H1 (cell line): ENCODE measurements around the gene PHLDB3. TPM values are rescaled to one million over a fixed set of nuclear protein-coding genes. Genes with fewer than 3 reads are reported as not detected.

Source experiments
- CTCF ChIA-PET: fragments of 300-600 bp; sonication (Branson Sonifier 250); formaldehyde crosslinking; loops from one replicate; lab custom pipeline; 2021; ENCODE audit not compliant: partially characterized antibody; lab: Charles Lee
- POLR2A ChIA-PET: fragments of 300-600 bp; sonication (Branson Sonifier 250); formaldehyde crosslinking; loops from one replicate; lab custom pipeline; 2021; ENCODE audit warnings: inconsistent platforms; ENCODE audit not compliant: partially characterized antibody; lab: Charles Lee
- DNase-seq, 2 experiments: peaks; one replicate each; pipeline versions ENCODE4 v3.0.0 to v3.0.0-alpha.2; 2010 to 2022; ENCODE audit warnings: low spot score in 2 of 2, low read depth in 1 of 2, mixed read lengths in 1 of 2
- FAIRE-seq: peaks from 2 replicates; lab custom pipeline; 2011; peaks lifted over from hg19 to GRCh38; lab: Jason Lieb, UNC
- H2AFZ ChIP-seq: 2 replicates; pipeline ENCODE4 v1.8.1; 2012; ENCODE audit warnings: low read length, inconsistent platforms
- H2AK5ac ChIP-seq: 2 replicates; pipeline ENCODE4 v1.6.1; 2013; ENCODE audit warnings: low read depth, low read length
- H2BK120ac ChIP-seq: replicated peaks from 2 replicates; pipeline ENCODE3; 2013; ENCODE audit warnings: low read depth, low read length, inconsistent platforms
- H2BK12ac ChIP-seq: 2 replicates; pipeline ENCODE4 v1.6.1; 2013; ENCODE audit warnings: low read depth, low read length
- H2BK15ac ChIP-seq: 2 replicates; pipeline ENCODE4 v1.6.1; 2013; ENCODE audit warnings: low read length
- H2BK20ac ChIP-seq: 2 replicates; pipeline ENCODE4 v1.6.1; 2013; ENCODE audit warnings: low read length
- H2BK5ac ChIP-seq: 2 replicates; pipeline ENCODE4 v1.6.1; 2013; ENCODE audit warnings: low read depth, low read length
- H3K14ac ChIP-seq: 2 replicates; pipeline ENCODE4 v1.6.1; 2013; ENCODE audit warnings: inconsistent platforms; ENCODE audit not compliant: insufficient read length
- H3K18ac ChIP-seq: 2 replicates; pipeline ENCODE4 v1.6.1; 2013; ENCODE audit warnings: low read length; ENCODE audit errors: extremely low read depth
- H3K23ac ChIP-seq: 2 replicates; pipeline ENCODE4 v1.6.1; 2013; ENCODE audit warnings: inconsistent platforms; ENCODE audit not compliant: insufficient read length
- H3K23me2 ChIP-seq: 2 replicates; pipeline ENCODE4 v1.6.1; 2013; ENCODE audit warnings: low read depth, low read length
- H3K27ac ChIP-seq: 2 replicates; pipeline ENCODE4 v1.6.1; 2011; ENCODE audit warnings: low read depth, low read length, inconsistent platforms
- H3K27me3 ChIP-seq, 4 experiments: replicated peaks in 1 of 4; 1 replicate in 1 of 4; 2 replicates in 3 of 4; pipeline versions ENCODE4 v1.6.1 to v1.8.1; 2011 to 2013; ENCODE audit warnings: low read length in 3 of 4, mild to moderate bottlenecking in 3 of 4, inconsistent platforms in 2 of 4, mixed read lengths in 2 of 4, moderate library complexity in 1 of 4; ENCODE audit not compliant: control insufficient read depth in 3 of 4, insufficient read depth in 3 of 4; ENCODE audit errors: extremely low read depth in 1 of 4
- H3K36me3 ChIP-seq, 4 experiments: 2 replicates each; pipeline versions ENCODE4 v1.6.1 to v1.8.1; 2011 to 2013; ENCODE audit warnings: mild to moderate bottlenecking in 4 of 4, low read length in 3 of 4, moderate library complexity in 2 of 4, control low read depth in 1 of 4, inconsistent platforms in 1 of 4; ENCODE audit not compliant: insufficient read depth in 4 of 4, control insufficient read depth in 2 of 4
- H3K4ac ChIP-seq: replicated peaks from 2 replicates; pipeline ENCODE3; 2013; ENCODE audit warnings: low read length, low read depth, mixed read lengths, inconsistent platforms; ENCODE audit not compliant: insufficient read length
- H3K4me1 ChIP-seq, 4 experiments: replicated peaks in 1 of 4; 1 replicate in 1 of 4; 2 replicates in 3 of 4; pipeline versions ENCODE4 v1.6.1 to v1.8.1; 2011 to 2013; ENCODE audit warnings: low read length in 3 of 4, inconsistent platforms in 2 of 4, mixed read lengths in 1 of 4; ENCODE audit not compliant: insufficient read depth in 4 of 4, control insufficient read depth in 3 of 4
- H3K4me2 ChIP-seq, 2 experiments: 2 replicates each; pipeline versions ENCODE4 v1.6.1 to v1.8.1; 2011 to 2013; ENCODE audit warnings: low read depth in 2 of 2, low read length in 2 of 2, control low read depth in 1 of 2, inconsistent platforms in 1 of 2, mild to moderate bottlenecking in 1 of 2; ENCODE audit not compliant: insufficient read depth in 1 of 2
- H3K4me3 ChIP-seq, 4 experiments: fragments of 200-600, 300-600 bp in 1 of 4; sonication (generic), shearing (Covaris generic), sonication (Bioruptor Twin) in 1 of 4; 2 replicates each; pipeline versions ENCODE4 v1.5.1 to v1.8.1; 2011 to 2016; ENCODE audit warnings: low read length in 4 of 4, low read depth in 3 of 4, control low read depth in 2 of 4, inconsistent platforms in 2 of 4, mild to moderate bottlenecking in 2 of 4, mixed read lengths in 1 of 4, moderate library complexity in 1 of 4; ENCODE audit not compliant: insufficient read depth in 2 of 4; ENCODE audit errors: extremely low read depth in 1 of 4
- H3K56ac ChIP-seq: replicated peaks from 2 replicates; pipeline ENCODE3; 2013; ENCODE audit warnings: low read depth, mild to moderate bottlenecking, mixed read lengths, low read length, inconsistent platforms; ENCODE audit not compliant: insufficient read length
- H3K79me1 ChIP-seq: 2 replicates; pipeline ENCODE4 v1.6.1; 2013; ENCODE audit warnings: low read depth, low read length, control low read depth
- H3K79me2 ChIP-seq, 2 experiments: 2 replicates each; pipeline versions ENCODE4 v1.6.1 to v1.8.1; 2012 to 2013; ENCODE audit warnings: low read length in 2 of 2, mild to moderate bottlenecking in 2 of 2, inconsistent platforms in 1 of 2; ENCODE audit not compliant: insufficient read depth in 2 of 2, control insufficient read depth in 1 of 2
- H3K9ac ChIP-seq, 4 experiments: replicated peaks in 1 of 4; 1 replicate in 1 of 4; 2 replicates in 3 of 4; pipeline versions ENCODE4 v1.6.1 to v1.8.1; 2011 to 2013; ENCODE audit warnings: low read depth in 3 of 4, low read length in 3 of 4, control low read depth in 2 of 4, mild to moderate bottlenecking in 2 of 4, moderate library complexity in 2 of 4, inconsistent platforms in 1 of 4; ENCODE audit errors: extremely low read depth in 1 of 4
- H3K9me3 ChIP-seq, 2 experiments: 2 replicates each; pipeline versions ENCODE4 v1.6.1 to v1.8.1; 2012 to 2013; ENCODE audit warnings: mild to moderate bottlenecking in 2 of 2, moderate library complexity in 2 of 2, control low read depth in 1 of 2, inconsistent platforms in 1 of 2, low read depth in 1 of 2, low read length in 1 of 2, mixed read lengths in 1 of 2; ENCODE audit not compliant: insufficient read depth in 2 of 2
- H4K20me1 ChIP-seq, 2 experiments: replicated peaks in 1 of 2; 2 replicates each; pipeline versions ENCODE3 to v1.8.1; 2011 to 2013; ENCODE audit warnings: inconsistent platforms in 2 of 2, low read length in 2 of 2, mild to moderate bottlenecking in 1 of 2; ENCODE audit not compliant: insufficient read depth in 2 of 2, control insufficient read depth in 1 of 2
- H4K5ac ChIP-seq: 2 replicates; pipeline ENCODE4 v1.6.1; 2013; ENCODE audit warnings: low read length, low read depth, mixed read lengths, inconsistent platforms; ENCODE audit not compliant: insufficient read length
- H4K8ac ChIP-seq: 2 replicates; pipeline ENCODE4 v1.8.0; 2013; ENCODE audit warnings: mild to moderate bottlenecking, moderate library complexity, low read length, inconsistent platforms; ENCODE audit not compliant: insufficient read depth; ENCODE audit errors: extremely low read depth
- H4K91ac ChIP-seq: replicated peaks from 2 replicates; pipeline ENCODE3; 2013; ENCODE audit warnings: low read length, mixed read lengths, inconsistent platforms; ENCODE audit not compliant: insufficient read length
- CEBPB ChIP-seq: IDR thresholded peaks from 2 replicates; pipeline ENCODE4 v1.6.1; 2012; ENCODE audit warnings: low read depth, low read length
- CREB1 ChIP-seq: IDR thresholded peaks from 2 replicates; pipeline ENCODE4 v1.6.1; 2012; ENCODE audit warnings: inconsistent platforms
- NANOG ChIP-seq: IDR thresholded peaks from 2 replicates; pipeline ENCODE4 v1.6.1; 2011; ENCODE audit warnings: low read length, low read depth, mild to moderate bottlenecking, inconsistent platforms; ENCODE audit not compliant: insufficient read depth, poor library complexity, severe bottlenecking
- NRF1 ChIP-seq: IDR thresholded peaks from 2 replicates; pipeline ENCODE4 v1.6.1; 2011; ENCODE audit warnings: mild to moderate bottlenecking, low read depth, low read length, improper control_type of control experiment
- RAD21 ChIP-seq, 2 experiments: IDR thresholded peaks in 1 of 2; conservative IDR thresholded peaks in 1 of 2; 2 replicates each; pipeline ENCODE4 v1.6.1; 2011; ENCODE audit warnings: low read depth in 2 of 2, low read length in 2 of 2, improper control_type of control experiment in 1 of 2, inconsistent platforms in 1 of 2, mild to moderate bottlenecking in 1 of 2, moderate library complexity in 1 of 2
- TEAD4 ChIP-seq: IDR thresholded peaks from 2 replicates; pipeline ENCODE4 v1.6.1; 2012; ENCODE audit warnings: low read depth, low read length, inconsistent platforms, mixed read lengths
- USF2 ChIP-seq: IDR thresholded peaks from 2 replicates; pipeline ENCODE4 v1.6.1; 2011; ENCODE audit warnings: low read length, improper control_type of control experiment
- WGBS, 2 experiments: shearing (Covaris generic) in 1 of 2; methylation state at CpG; one replicate each; pipeline versions ENCODE4 v1.1.6 to v1.1.7; 2013 to 2015; ENCODE audit warnings: low lambda C conversion rate in 2 of 2, mixed read lengths in 2 of 2, inconsistent platforms in 1 of 2, low coverage in 1 of 2, missing lambda C conversion rate in 1 of 2; ENCODE audit not compliant: insufficient replicate concordance in 2 of 2, insufficient coverage in 1 of 2, insufficient read length in 1 of 2; ENCODE audit errors: extremely low coverage in 1 of 2, missing lambda C conversion rate in 1 of 2; 5-methylcytosine and 5-hydroxymethylcytosine counted together
- polyA plus RNA-seq, 7 experiments: library from polyadenylated mRNA; depleted of rRNA in 3 of 7; stranded (reverse) in 5 of 7; unstranded in 2 of 7; fragments of >200 nt in 5 of 7; fragments of 200-250 nt in 2 of 7; gene quantifications; 1 replicate in 5 of 7; 2 replicates in 1 of 7; 4 replicates in 1 of 7; pipeline versions ENCODE4 v1.2.1 to v1.2.3, GENCODE V29; 2011 to 2013; ENCODE audit warnings: missing spikeins in 2 of 7, mixed read lengths in 2 of 7
- total RNA-seq: library from RNA; stranded (reverse); fragmentation: NEBNext Ultra II Directional; extraction: Animal tissue kit (Norgen Biotek cat#: 25700); gene quantifications from 2 replicates; pipeline ENCODE4 v1.2.1, GENCODE V29; 2021
- TF ChIP-seq, protein P1 (sequence below), 3 experiments: IDR thresholded peaks; 1 replicate in 2 of 3; 2 replicates in 1 of 3; pipeline versions ENCODE4 v1.5.1 to v1.6.1; 2011; ENCODE audit warnings: low read length in 3 of 3, mild to moderate bottlenecking in 3 of 3, inconsistent platforms in 2 of 3, low read depth in 1 of 3, moderate library complexity in 1 of 3; ENCODE audit not compliant: insufficient read depth in 1 of 3; ENCODE audit errors: control extremely low read depth in 1 of 3

PHLDB3 gene
- total and polyA plus RNA-seq, 2 of the 8 experiments (the other 6 are each of a cell fraction or from before 2014, with no cell fraction given), result 4.0 to 8.5 TPM

DNA sequence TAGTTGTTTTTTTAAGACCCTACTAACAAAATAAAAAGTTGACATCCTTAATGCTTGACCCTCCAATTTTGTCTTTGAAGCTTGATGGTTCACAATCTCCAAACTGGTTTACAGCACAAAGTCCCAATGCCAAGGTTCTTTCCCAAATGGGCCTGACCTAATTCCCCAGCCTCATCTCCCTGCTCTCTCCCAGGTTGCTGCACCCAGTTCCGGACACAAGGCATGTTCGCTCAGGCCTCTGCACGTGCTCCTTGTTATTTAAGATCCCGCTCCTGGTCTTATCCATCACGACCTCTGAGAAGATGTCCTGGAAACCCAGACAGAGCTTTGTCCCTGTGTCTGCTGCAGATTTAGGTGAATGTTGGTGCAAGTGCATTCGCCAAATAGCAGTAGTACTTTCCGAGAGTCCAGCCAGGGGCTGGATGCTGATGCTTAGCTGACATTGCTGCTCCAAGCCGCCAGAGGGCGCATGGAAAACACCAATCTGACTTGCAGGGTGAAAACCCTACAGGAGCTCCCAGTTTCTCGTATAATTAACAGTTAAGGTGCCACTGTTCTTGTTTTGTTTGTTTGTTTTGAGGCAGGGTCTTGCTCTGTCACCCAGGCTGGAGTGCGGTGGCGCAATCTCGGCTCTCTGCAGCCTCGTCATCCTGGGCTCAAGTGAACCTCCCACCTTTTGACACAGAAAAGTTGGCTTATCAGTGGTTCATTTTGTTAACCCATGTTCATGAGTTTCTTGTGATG, 57.6 kb downstream of the PHLDB3 start:
- Histone ChIP-seq H3K23ac (no peak overlapping the region), H3K79me2 (no peaks in the 10 kb centered on the region), H2AFZ (peak overlapping the region; percentile 77), H4K8ac (peak overlapping the region; percentile 54; the same call in 1 of the 2 replicates), H3K4me2 (no peak overlapping the region), H4K91ac (no peak overlapping the region), H3K23me2 (no peaks in the 10 kb centered on the region), H3K18ac (no peak overlapping the region), H3K4me3 (no peak overlapping the region), H3K14ac (no peak overlapping the region), H4K5ac (no peak overlapping the region), H3K27me3 (no peaks in the 10 kb centered on the region), H2BK15ac (no peak overlapping the region), H2BK5ac (no peak overlapping the region), H3K27ac (no peak overlapping the region), H3K9me3 (no peaks in the 10 kb centered on the region), H2BK120ac (no peak overlapping the region), H3K4ac (no peak overlapping the region), H2BK12ac (no peak overlapping the region), H3K79me1 (no peaks in the 10 kb centered on the region), H3K9ac (no peak overlapping the region), H4K20me1 (no peaks in the 10 kb centered on the region), H2BK20ac (no peak overlapping the region), H3K4me1 (no peaks in the 10 kb centered on the region), H3K36me3 (no peaks in the 10 kb centered on the region), H3K56ac (no peak overlapping the region), H2AK5ac (no peak overlapping the region)
- FAIRE-seq (peak; percentile 95), DNase-seq (peak; percentile 54 to 85)
- ChIA-PET POLR2A (interaction anchor here (1.1 to 2.9 kb wide), 4 partner anchors 58 to 79 kb away, joined by 3 to 15 read pairs (median 3); no protein-coding TSS in a partner anchor), CTCF (interaction anchor here (0.7 to 6.5 kb wide), 37 partner anchors 7 to 442 kb away, joined by 3 to 192 read pairs (median 4); partner anchors contain the start of genes ETHE1, LYPD3 and PHLDB3)
- 31% methylated on average over 14 of the region's 14 CpGs; no CpG with 5 or more reads in 1 of the 2 experiments for WGBS, 2 experiments
- no peak for TF ChIP-seq NRF1
- peak; percentile 93 to 94 for TF ChIP-seq RAD21 (IDR thresholded peaks at IDR 0.05 in 1 of 2, conservative IDR thresholded peaks at IDR 0.05 in 1 of 2; ENCODE audit: low read depth in 2 of 2, low read length in 2 of 2)
- TF ChIP-seq USF2, result no peak
- TF ChIP-seq NANOG, result no peak
- TF ChIP-seq CREB1, result no peak
- TF ChIP-seq, protein P1, sequence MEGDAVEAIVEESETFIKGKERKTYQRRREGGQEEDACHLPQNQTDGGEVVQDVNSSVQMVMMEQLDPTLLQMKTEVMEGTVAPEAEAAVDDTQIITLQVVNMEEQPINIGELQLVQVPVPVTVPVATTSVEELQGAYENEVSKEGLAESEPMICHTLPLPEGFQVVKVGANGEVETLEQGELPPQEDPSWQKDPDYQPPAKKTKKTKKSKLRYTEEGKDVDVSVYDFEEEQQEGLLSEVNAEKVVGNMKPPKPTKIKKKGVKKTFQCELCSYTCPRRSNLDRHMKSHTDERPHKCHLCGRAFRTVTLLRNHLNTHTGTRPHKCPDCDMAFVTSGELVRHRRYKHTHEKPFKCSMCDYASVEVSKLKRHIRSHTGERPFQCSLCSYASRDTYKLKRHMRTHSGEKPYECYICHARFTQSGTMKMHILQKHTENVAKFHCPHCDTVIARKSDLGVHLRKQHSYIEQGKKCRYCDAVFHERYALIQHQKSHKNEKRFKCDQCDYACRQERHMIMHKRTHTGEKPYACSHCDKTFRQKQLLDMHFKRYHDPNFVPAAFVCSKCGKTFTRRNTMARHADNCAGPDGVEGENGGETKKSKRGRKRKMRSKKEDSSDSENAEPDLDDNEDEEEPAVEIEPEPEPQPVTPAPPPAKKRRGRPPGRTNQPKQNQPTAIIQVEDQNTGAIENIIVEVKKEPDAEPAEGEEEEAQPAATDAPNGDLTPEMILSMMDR (IDR thresholded peaks at IDR 0.05; ENCODE audit: control extremely low read depth in 1 of 3, insufficient read depth in 1 of 3, low read depth in 1 of 3, low read length in 3 of 3), result peak; percentile 89 to 95 (median 94)
- peak; percentile 85 for TF ChIP-seq CEBPB
- TF ChIP-seq TEAD4, result no peak
